ENCODE data around the gene SMARCA4. TPM values are rescaled to one million over a fixed set of nuclear protein-coding genes. Genes with fewer than 3 reads are reported as not detected.

The SMARCA4 gene
- total RNA-seq, 1 experiment from 2014 or later = 261 TPM

DNA sequence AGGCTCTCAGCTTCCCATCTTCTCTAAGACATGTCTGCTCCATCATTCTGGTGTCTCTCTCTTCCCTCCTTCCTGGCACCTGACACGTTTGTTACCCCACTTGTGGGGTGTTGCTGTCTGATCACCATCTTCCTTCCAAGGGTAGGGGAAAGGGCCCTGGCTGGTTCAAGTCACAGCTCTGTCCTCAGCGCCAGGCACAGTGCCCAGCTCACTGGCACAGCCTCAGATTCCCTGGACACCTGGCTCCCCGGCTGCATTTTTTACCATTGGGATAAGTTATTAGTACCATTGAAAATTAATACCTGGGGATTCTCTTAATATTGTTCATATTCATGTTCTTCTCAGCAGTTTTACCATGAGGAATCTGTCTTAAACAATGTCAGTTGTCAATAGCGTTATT is 77.7 kb downstream of the SMARCA4 start:
- Histone ChIP-seq H2AK5ac (ENCODE audit: insufficient read length, low read length) (no peak overlapping the region), H4K91ac (ENCODE audit: insufficient read length, low read depth, low read length) (no peak overlapping the region), H3K9me3 (ENCODE audit: control insufficient read depth, low read depth, low read length) (no peaks in the 10 kb centered on the region), H3K23me2 (ENCODE audit: insufficient read length, low read depth, low read length, poor library complexity, severe bottlenecking) (no peaks in the 10 kb centered on the region), H3K4ac (ENCODE audit: low read depth, low read length) (no peak overlapping the region), H4K5ac (ENCODE audit: insufficient read length, low read depth, low read length) (no peak overlapping the region), H3T11ph (ENCODE audit: low read length) (no peak overlapping the region), H3K9ac (ENCODE audit: extremely low read depth, insufficient read length, low read length) (no peak overlapping the region), H3K14ac (ENCODE audit: insufficient read depth, low read length) (no peak overlapping the region), H3K18ac (ENCODE audit: insufficient read length, low read depth, low read length) (no peak overlapping the region), H3K23ac (ENCODE audit: insufficient read length, low read depth, low read length) (no peak overlapping the region), H2BK20ac (ENCODE audit: low read depth, low read length, poor library complexity, severe bottlenecking) (no peak overlapping the region), H3K79me2 (ENCODE audit: insufficient read depth, low read length) (no peaks in the 10 kb centered on the region), H2BK15ac (ENCODE audit: low read depth, low read length) (no peak overlapping the region), H3K56ac (ENCODE audit: insufficient read length, low read depth, low read length) (no peak overlapping the region), H3K4me1 (ENCODE audit: insufficient read depth, low read length) (no peaks in the 10 kb centered on the region), H4K8ac (replicated peaks; ENCODE audit: insufficient read length, low read depth, low read length) (no peak overlapping the region), H3K27me3 (ENCODE audit: insufficient read depth, low read length) (no peaks in the 10 kb centered on the region), H4K20me1 (ENCODE audit: control insufficient read depth, insufficient read depth, insufficient read length) (no peaks in the 10 kb centered on the region), H2BK120ac (ENCODE audit: low read depth, low read length, poor library complexity, severe bottlenecking) (no peak overlapping the region), H3K27ac (ENCODE audit: insufficient read length, low read depth, low read length) (no peak overlapping the region), H2BK12ac (ENCODE audit: insufficient read length, low read depth, low read length) (no peak overlapping the region), H2AFZ (ENCODE audit: low read length) (no peak overlapping the region), H2BK5ac (ENCODE audit: insufficient read length, low read length) (no peak overlapping the region), H3K79me1 (ENCODE audit: insufficient read depth, low read depth, low read length, poor library complexity, severe bottlenecking) (no peaks in the 10 kb centered on the region), H3K4me2 (ENCODE audit: insufficient read depth, insufficient read length, low read length) (no peak overlapping the region)
- H3K27ac Mint-ChIP-seq = peak overlapping the region in 2 of 3 experiments; percentile 14 to 23; a peak in 1 of 7 replicates
- TF ChIP-seq, protein P1, sequence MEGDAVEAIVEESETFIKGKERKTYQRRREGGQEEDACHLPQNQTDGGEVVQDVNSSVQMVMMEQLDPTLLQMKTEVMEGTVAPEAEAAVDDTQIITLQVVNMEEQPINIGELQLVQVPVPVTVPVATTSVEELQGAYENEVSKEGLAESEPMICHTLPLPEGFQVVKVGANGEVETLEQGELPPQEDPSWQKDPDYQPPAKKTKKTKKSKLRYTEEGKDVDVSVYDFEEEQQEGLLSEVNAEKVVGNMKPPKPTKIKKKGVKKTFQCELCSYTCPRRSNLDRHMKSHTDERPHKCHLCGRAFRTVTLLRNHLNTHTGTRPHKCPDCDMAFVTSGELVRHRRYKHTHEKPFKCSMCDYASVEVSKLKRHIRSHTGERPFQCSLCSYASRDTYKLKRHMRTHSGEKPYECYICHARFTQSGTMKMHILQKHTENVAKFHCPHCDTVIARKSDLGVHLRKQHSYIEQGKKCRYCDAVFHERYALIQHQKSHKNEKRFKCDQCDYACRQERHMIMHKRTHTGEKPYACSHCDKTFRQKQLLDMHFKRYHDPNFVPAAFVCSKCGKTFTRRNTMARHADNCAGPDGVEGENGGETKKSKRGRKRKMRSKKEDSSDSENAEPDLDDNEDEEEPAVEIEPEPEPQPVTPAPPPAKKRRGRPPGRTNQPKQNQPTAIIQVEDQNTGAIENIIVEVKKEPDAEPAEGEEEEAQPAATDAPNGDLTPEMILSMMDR (conservative IDR thresholded peaks at IDR 0.05) = no peak
- DNase-seq = no peak
- peaks cover 60 to 90% (median 85%) of the 10 kb centered on the region in 3 experiments; a peak in 6 of 7 replicates for H3K36me3 Mint-ChIP-seq (ENCODE audit: insufficient read depth in 1 of 3, low read depth in 3 of 3)
- H3K27me3 Mint-ChIP-seq (ENCODE audit: low read depth) = no peaks in the 10 kb centered on the region; the same call in 1 of the 2 replicates
- no peak overlapping the region for H3K4me3 Mint-ChIP-seq
- WGBS (ENCODE audit: extremely low coverage, insufficient read length, low lambda C conversion rate) = no CpG with 5 or more reads among the region's 4 CpGs
- no peaks in the 10 kb centered on the region for H3K4me1 Mint-ChIP-seq
- H3K9me3 Mint-ChIP-seq = no peaks in the 10 kb centered on the region
